ENCODE data around the gene TEX9.
"Not testable (repeated sequence)": the region's sequence is repeated elsewhere in the genome, so short reads cannot be mapped to it uniquely, and the experiment has no call there.

Gene TEX9

GRCh38 chr15:56365075-56365711 lies at the start of gene TEX9:
Gene TEX9, plus strand, starts transcription at chr15:56365426. Its CDS starts 25 bp downstream, at chr15:56365451.
- DNase-seq (ENCODE audit: low read depth): peak; percentile 34

GRCh38 chr15:56316561-56316960 lies 48.7 kb upstream of the TEX9 start:
- DNase-seq (ENCODE audit: low read depth): not testable (repeated sequence)

GRCh38 chr15:56320316-56320715 lies 44.9 kb upstream of the TEX9 start:
- DNase-seq (ENCODE audit: low read depth): no peak

DNA sequence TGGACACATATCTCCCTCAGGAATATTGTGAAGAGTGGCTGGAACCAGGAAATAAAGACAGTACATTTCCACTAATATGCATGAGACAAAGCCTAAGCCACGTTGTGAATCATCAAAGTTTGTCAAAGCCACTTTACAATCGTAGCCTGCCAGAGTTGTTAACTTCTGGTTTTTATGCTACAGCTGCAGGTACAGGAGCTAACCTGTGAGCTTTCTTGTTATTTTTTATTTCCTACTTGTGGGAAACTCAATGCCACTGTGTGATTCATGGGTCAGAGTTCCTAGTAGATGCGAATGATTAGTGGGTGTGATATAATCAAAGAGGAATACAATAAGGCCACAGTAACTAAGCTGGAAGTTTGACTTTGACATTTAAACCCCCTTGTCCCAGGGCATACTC lies 44.4 kb upstream of the TEX9 start:
- DNase-seq (ENCODE audit: low read depth): no peak

DNA sequence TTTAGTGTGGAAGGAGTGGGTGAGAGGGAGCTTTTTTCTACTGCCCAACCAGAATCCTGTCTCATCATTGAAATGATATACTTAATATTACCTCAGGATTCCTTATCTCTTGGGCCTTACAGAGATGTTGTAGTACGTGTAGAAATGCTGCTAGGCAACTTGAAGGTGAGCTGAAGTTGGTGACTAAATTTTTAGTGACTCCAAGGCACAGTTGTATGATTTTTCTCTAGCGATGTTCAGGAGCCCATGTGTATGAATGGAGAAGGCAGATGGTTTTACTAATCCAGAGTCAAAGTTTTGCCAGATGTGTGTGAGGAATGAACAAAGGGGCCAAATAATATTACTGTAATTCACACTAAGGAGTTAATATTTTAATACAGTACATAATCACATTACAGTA lies 42.8 kb upstream of the TEX9 start:
- no peak for DNase-seq (ENCODE audit: low read depth)

DNA sequence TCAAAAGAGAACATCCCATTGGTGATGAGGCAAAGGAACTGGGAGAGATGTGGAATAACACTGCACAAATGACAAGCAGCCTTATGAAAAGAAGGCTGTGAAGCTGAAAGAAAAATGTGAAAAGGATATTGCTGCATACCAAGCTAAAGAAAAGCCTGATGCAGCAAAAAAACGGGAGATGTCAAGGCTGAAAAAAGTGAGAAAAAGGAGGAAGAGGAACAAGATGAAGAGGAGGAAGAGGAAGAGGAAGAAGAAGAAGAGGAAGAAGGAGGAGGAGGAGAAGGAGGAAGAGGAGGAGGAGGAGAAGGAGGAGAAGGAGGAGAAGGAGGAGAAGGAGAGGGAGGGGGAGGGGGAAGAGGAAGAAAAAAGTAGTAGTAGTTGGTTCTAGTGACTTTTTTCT lies 41.8 kb upstream of the TEX9 start:
- DNase-seq (ENCODE audit: low read depth): no peak

DNA sequence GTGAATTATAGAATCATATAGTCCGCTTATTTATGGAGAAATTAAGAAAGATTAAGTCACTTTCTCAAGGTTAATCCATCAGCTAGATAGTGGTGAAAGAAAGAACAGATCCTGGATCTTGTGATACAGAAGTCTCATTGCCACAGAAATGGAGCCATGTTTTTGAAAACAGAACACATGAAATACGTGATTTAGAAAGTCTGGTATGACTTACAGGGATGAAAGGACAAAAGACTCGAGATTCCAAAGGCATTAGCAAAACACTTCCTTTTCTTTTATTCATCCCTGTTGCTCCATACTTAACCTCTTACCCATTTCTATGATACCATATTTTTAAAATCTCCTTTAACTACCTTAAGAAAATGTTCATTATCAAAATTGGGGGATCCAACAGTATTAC lies 40.0 kb upstream of the TEX9 start:
- DNase-seq (ENCODE audit: low read depth): no peak

DNA sequence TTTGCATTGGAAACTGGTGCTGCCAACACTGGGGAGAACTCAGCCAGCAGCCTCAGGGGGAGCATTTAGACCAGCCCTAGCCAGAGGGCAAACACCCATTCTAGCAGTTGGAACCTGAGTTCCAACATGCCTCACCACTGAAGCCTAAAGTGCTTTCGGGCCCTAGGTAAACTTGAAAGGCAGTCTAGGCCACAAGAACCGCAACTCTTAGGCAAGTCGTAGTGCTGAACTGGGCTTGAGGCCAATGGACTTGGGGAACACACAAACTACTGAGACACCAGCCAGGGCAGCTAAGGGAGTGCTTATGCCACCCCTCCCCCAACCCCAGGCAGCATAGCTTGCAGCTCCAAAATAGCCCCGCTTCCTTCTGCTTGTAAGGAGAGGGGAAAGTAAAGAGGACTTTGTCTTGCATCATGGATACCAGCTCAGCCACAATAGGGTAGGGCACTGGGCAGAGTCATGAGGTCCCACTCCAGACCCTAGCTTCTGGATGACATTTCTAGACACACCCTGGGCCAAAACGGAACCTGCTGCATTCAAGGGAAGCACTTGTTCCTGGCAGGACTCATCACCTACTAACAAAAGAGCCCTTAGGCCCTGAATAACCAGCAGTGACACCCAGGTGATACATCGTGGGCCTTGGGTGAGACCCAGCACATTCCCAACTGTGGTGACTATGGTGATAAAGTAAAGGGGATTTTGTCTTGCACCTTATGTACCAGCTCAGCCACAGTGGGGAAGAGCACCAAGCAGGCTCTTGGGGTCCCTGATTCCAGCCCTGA lies 37.3 kb upstream of the TEX9 start:
- DNase-seq (ENCODE audit: low read depth): no peak

GRCh38 chr15:56337084-56337725 lies 28.0 kb upstream of the TEX9 start:
- DNase-seq (ENCODE audit: low read depth): no peak

GRCh38 chr15:56339594-56339993 lies 25.6 kb upstream of the TEX9 start:
- DNase-seq (ENCODE audit: low read depth): no peak

GRCh38 chr15:56341201-56341600 lies 24.0 kb upstream of the TEX9 start:
- DNase-seq (ENCODE audit: low read depth): no peak

GRCh38 chr15:56342653-56343052 lies 22.6 kb upstream of the TEX9 start:
- no peak for DNase-seq (ENCODE audit: low read depth)

DNA sequence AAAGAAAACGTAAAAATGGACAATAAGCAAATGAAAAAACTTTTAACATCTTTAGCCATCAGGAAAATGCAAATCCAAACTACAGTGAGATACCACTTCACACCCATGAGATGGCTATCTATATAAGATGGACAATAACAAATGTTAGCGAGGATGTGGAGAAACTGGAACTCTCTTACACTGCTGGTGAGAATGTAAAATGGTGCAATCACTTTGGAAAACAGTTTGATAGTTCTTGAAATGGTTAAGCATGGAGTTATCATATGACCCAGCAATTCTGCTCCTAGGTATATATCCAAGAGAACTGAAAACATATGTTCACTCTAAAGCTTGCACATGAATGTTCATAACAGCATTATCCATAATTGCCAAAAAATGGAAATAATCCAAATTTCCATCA lies 21.3 kb upstream of the TEX9 start:
- no peak for DNase-seq (ENCODE audit: low read depth)

GRCh38 chr15:56344336-56344735 lies 20.9 kb upstream of the TEX9 start:
- no peak for DNase-seq (ENCODE audit: low read depth)

- no peak for DNase-seq (ENCODE audit: low read depth)
Observed at GRCh38 chr15:56346414-56346813, 18.8 kb upstream of the TEX9 start.

DNA sequence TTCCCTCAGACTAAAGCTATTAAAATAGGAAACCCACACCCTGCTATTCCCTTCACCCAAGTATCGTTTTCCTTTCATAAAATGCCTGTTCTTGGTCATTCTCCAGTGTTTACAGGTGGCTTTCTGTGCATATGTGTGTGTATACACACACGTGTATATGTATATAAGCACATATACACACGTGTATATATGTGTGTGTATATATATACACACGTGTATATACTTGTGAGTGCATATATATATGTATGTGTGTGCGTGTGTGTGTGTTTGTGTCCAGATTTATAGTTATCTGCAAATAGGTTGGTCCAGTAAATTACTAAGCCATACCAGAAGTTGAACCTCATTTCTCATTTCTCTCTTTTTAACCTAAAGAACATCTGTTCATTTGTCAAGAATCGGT lies 15.7 kb upstream of the TEX9 start:
- no peak for DNase-seq (ENCODE audit: low read depth)

GRCh38 chr15:56351353-56351752 lies 13.9 kb upstream of the TEX9 start:
- no peak for DNase-seq (ENCODE audit: low read depth)

DNA sequence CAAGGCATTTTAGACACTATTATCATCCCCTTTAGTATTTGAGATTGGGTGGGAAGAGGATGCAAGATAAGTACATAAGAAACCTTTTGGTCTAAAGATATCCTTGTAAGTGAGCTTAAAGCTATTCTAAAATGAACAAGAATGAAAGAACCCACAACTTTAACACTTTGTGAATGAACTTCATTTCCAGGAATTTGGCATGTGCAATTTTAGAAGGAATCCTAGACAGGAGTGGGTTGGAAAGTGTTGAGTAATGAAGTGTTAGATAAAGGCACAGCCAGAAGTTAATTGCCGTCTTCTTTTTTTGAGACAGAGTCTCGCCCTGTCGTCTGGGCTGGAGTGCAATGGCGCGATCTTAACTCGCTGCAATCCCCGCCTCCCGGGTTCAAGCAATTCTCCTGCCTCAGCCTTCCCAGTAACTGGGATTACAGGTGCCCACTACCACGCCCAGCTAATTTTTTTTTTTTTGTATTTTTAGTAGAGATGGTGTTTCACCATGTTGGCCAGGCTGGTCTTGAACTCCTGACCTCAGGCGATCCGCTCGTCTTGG lies 13.2 kb upstream of the TEX9 start:
- DNase-seq (ENCODE audit: low read depth): no peak

- DNase-seq (ENCODE audit: low read depth): no peak
Observed at GRCh38 chr15:56353119-56353518, 12.1 kb upstream of the TEX9 start.

- no peak for DNase-seq (ENCODE audit: low read depth)
Observed at GRCh38 chr15:56353740-56354139, 11.5 kb upstream of the TEX9 start.

- no peak for DNase-seq (ENCODE audit: low read depth)
Observed at GRCh38 chr15:56356616-56357015, 8.6 kb upstream of the TEX9 start.

DNA sequence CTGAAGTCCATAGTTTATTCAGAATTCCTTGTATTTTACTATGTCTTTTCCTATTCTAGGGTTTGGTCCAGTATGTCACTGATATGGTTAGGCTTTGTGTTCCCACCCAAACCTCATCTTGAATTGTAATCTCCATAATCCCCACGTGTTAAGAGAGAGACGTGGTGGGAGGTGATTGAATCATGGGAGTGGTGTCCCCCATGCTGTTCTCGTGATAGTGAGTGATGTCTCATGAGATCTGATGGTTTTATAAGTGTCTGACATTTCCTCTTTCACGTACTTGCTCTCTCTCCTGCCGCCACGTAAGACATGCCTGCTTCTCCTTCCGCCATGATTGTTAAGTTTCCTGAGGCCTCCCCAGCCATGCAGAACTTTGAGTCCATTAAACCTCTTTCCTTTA lies 6.6 kb upstream of the TEX9 start:
- no peak for DNase-seq (ENCODE audit: low read depth)

DNA sequence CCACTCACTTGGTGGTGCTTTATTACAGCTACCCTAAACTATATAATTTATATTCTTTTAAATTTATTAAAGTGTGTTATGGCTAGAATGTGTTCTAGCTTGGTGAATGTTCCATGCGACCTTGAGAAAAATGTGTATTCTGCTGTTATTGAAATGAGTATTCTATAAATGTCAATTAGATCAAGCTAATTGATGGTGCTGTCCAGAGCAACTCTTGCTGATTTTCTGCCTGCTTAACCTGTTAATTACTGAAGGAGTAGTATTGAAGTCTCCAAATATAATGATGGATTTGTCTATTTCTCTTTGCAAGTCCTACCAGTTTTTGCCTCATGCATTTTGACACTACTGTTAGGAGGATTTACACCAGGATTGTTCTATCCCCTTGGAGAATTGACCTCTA lies 3.2 kb upstream of the TEX9 start:
- no peak for DNase-seq (ENCODE audit: low read depth)
